A673 (cell line): Measurements from ENCODE around the gene LRRC3. TPM values are rescaled to one million over a fixed set of nuclear protein-coding genes. Genes with fewer than 3 reads are reported as not detected.

Experiments used
- BruUV-seq: library from RNA; stranded (reverse); fragments of 400-500 nt; replicated peaks from 2 replicates; lab custom pipeline; 2021; lab: Mats Ljungman, UMichigan
- CTCF ChIA-PET: fragments of 300-600 bp; sonication (Branson Sonifier 250); formaldehyde crosslinking; loops from one replicate; lab custom pipeline; 2022; ENCODE audit warnings: antibody characterized with exemption; lab: Charles Lee
- POLR2A ChIA-PET: fragments of 300-600 bp; sonication (Branson Sonifier 250); formaldehyde crosslinking; loops from one replicate; lab custom pipeline; 2022; ENCODE audit warnings: antibody characterized with exemption; ENCODE audit not compliant: low non-redundant PET; lab: Charles Lee
- DNase-seq: peaks from one replicate; pipeline ENCODE4 v3.0.0-alpha.2; 2015; ENCODE audit warnings: low spot score
- H3K27ac ChIP-seq: fragments of 200-600 bp; sonication (generic); 2 replicates; pipeline ENCODE4 v1.5.1; 2016; ENCODE audit warnings: mixed run types, low read depth, mild to moderate bottlenecking, mixed read lengths, antibody characterized with exemption, low read length; ENCODE audit not compliant: poor library complexity, severe bottlenecking
- H3K27me3 ChIP-seq: fragments of 200-600 bp; sonication (generic); replicated peaks from 2 replicates; pipeline ENCODE4 v1.6.1; 2017; ENCODE audit warnings: mixed run types, low read depth, mild to moderate bottlenecking, mixed read lengths, antibody characterized with exemption, low read length; ENCODE audit not compliant: insufficient read depth, poor library complexity
- H3K36me3 ChIP-seq: fragments of 200-600 bp; sonication (generic); 2 replicates; pipeline ENCODE4 v1.6.1; 2016; ENCODE audit warnings: mixed run types, mild to moderate bottlenecking, mixed read lengths, antibody characterized with exemption, low read length; ENCODE audit not compliant: insufficient read depth, poor library complexity, severe bottlenecking
- H3K4me1 ChIP-seq: fragments of 200-600 bp; sonication (generic); 2 replicates; pipeline ENCODE4 v1.6.1; 2017; ENCODE audit warnings: mixed run types, mild to moderate bottlenecking, mixed read lengths, antibody characterized with exemption, low read length; ENCODE audit not compliant: insufficient read depth, poor library complexity, severe bottlenecking
- H3K4me3 ChIP-seq: fragments of 200-600 bp; sonication (generic); 2 replicates; pipeline ENCODE4 v1.5.1; 2016; ENCODE audit warnings: low read depth, mixed run types, mild to moderate bottlenecking, mixed read lengths, low read length; ENCODE audit not compliant: poor library complexity, severe bottlenecking
- H3K9me3 ChIP-seq: fragments of 200-600 bp; sonication (generic); 2 replicates; pipeline ENCODE4 v1.6.1; 2016; ENCODE audit warnings: mixed run types, low read depth, mild to moderate bottlenecking, mixed read lengths, antibody characterized with exemption, low read length; ENCODE audit not compliant: poor library complexity, severe bottlenecking
- EZH2 ChIP-seq: fragments of 200-600 bp; sonication (generic); IDR thresholded peaks from 2 replicates; pipeline ENCODE4 v1.6.1; 2017; ENCODE audit warnings: borderline replicate concordance, low read depth, mild to moderate bottlenecking, mixed read lengths, antibody characterized with exemption, low read length; ENCODE audit not compliant: poor library complexity, severe bottlenecking
- intact Hi-C: fragments of 100-400 bp; cut with micrococcal nuclease; formaldehyde crosslinking; loops from one replicate; pipeline ENCODE4 v1.10.0; 2022; ENCODE audit not compliant: unreplicated experiment
- total RNA-seq: library from RNA; stranded (reverse); gene quantifications from 2 replicates; pipeline ENCODE4 v1.2.3, GENCODE V29; 2021
- TF ChIP-seq, protein P1 (sequence below): fragments of 300-800, 200-600 bp; sonication (generic); conservative IDR thresholded peaks from 2 replicates; pipeline ENCODE4 v1.5.1; 2017; ENCODE audit warnings: low read depth, mild to moderate bottlenecking, antibody characterized with exemption, low read length, moderate library complexity, mixed read lengths

Gene LRRC3
- total RNA-seq, 1 experiment from 2014 or later, result 1.5 TPM

DNA sequence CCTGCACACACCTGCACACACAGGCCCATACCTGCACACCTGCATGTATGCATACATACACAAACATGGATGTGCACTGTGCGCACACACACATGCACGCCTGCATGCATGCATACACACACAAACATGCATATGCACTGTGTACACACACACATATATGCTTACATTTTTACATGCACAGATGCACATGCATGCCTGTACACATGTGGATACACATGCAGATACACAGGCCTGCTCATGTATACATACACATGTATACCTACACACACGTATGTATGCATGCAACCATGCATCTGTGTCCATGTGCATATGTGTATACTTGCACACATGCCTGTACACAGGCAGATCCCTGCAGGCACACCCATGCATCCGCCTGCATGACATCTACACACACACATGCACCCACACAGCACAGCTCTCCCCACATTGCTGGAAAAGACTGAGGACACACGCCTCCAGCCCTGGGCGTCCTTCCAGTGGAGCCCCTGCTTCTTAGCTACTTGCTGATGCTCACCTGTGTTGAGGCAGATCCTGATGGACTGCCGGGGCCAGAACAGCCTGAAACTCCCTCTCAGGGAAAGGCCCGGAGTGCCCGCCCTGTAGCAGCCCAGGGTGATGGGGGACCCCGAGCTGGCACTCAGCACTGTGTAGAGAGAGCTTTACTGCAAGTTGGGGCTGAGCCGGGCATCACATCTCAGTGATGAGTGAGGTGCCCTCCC is 56.1 kb downstream of the LRRC3 start:
- ChIA-PET CTCF (interaction anchor here (0.7 to 2.3 kb wide), 5 partner anchors 80 to 626 kb away, joined by 3 to 13 read pairs (median 3); no protein-coding TSS in a partner anchor), POLR2A (interaction anchor here (0.8 kb wide), 1 partner anchor 420 kb away, joined by 4 read pairs; no protein-coding TSS in a partner anchor)
- no peaks in the 10 kb centered on the region for H3K27me3 ChIP-seq
- no peak overlapping the region for H3K27ac ChIP-seq
- intact Hi-C loops, result loop anchor here (2.0 to 5.0 kb wide), 2 partner anchors 231 to 281 kb away; no protein-coding TSS in a partner anchor
- no peaks in the 10 kb centered on the region for H3K36me3 ChIP-seq
- no peak overlapping the region for H3K4me3 ChIP-seq
- BruUV-seq, result no TSS peak
- TF ChIP-seq, protein P1, sequence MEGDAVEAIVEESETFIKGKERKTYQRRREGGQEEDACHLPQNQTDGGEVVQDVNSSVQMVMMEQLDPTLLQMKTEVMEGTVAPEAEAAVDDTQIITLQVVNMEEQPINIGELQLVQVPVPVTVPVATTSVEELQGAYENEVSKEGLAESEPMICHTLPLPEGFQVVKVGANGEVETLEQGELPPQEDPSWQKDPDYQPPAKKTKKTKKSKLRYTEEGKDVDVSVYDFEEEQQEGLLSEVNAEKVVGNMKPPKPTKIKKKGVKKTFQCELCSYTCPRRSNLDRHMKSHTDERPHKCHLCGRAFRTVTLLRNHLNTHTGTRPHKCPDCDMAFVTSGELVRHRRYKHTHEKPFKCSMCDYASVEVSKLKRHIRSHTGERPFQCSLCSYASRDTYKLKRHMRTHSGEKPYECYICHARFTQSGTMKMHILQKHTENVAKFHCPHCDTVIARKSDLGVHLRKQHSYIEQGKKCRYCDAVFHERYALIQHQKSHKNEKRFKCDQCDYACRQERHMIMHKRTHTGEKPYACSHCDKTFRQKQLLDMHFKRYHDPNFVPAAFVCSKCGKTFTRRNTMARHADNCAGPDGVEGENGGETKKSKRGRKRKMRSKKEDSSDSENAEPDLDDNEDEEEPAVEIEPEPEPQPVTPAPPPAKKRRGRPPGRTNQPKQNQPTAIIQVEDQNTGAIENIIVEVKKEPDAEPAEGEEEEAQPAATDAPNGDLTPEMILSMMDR, result no peak
- no peak for TF ChIP-seq EZH2
- H3K4me1 ChIP-seq, result no peaks in the 10 kb centered on the region
- DNase-seq, result no peak
- H3K9me3 ChIP-seq, result no peaks in the 10 kb centered on the region

Other genes with a start within 250 kb of the LRRC3 start
- gene ICOSLG, start 214.6 kb upstream of the LRRC3 start, total RNA-seq, result 0.69 and 1.3 TPM in 2 replicates
- gene DNMT3L, start 193.6 kb upstream of the LRRC3 start, total RNA-seq, result not detected in 2 replicates
- not detected in 2 replicates for gene AIRE, start 169.6 kb upstream of the LRRC3 start, total RNA-seq
- gene PFKL, start 155.5 kb upstream of the LRRC3 start, total RNA-seq, result 112 and 122 TPM in 2 replicates
- 13.3 and 14.0 TPM in 2 replicates for gene CFAP410, start 116.1 kb upstream of the LRRC3 start, total RNA-seq
- gene TRPM2, start 101.9 kb upstream of the LRRC3 start, total RNA-seq, result 0.21 TPM in 1 of 2 replicates, not detected in the other
- 0.28 and 0.47 TPM in 2 replicates for gene KRTAP10-1, start 84.7 kb downstream of the LRRC3 start, total RNA-seq
- 0.26 and 0.69 TPM in 2 replicates for gene KRTAP10-2, start 96.0 kb downstream of the LRRC3 start, total RNA-seq
- 0.62 TPM in 1 of 2 replicates, not detected in the other for gene KRTAP10-3, start 103.3 kb downstream of the LRRC3 start, total RNA-seq
- gene KRTAP10-4, start 118.2 kb downstream of the LRRC3 start, total RNA-seq, result not detected in 2 replicates
- gene KRTAP10-5, start 125.1 kb downstream of the LRRC3 start, total RNA-seq, result 0.33 TPM in 1 of 2 replicates, not detected in the other
- gene KRTAP10-6, start 137.0 kb downstream of the LRRC3 start, total RNA-seq, result 0.39 TPM in 1 of 2 replicates, not detected in the other
- not detected in 2 replicates for gene KRTAP10-7, start 145.1 kb downstream of the LRRC3 start, total RNA-seq
- gene KRTAP10-8, start 156.6 kb downstream of the LRRC3 start, total RNA-seq, result not detected in 2 replicates
- gene KRTAP10-9, start 171.6 kb downstream of the LRRC3 start, total RNA-seq, result not detected in 2 replicates
- gene KRTAP10-10, start 181.8 kb downstream of the LRRC3 start, total RNA-seq, result not detected in 2 replicates
- gene KRTAP10-11, start 190.9 kb downstream of the LRRC3 start, total RNA-seq, result not detected in 2 replicates
- 0.81 and 1.0 TPM in 2 replicates for gene KRTAP12-4, start 199.1 kb downstream of the LRRC3 start, total RNA-seq
- not detected in 2 replicates for gene KRTAP12-3, start 202.4 kb downstream of the LRRC3 start, total RNA-seq
- 1.6 and 1.8 TPM in 2 replicates for gene KRTAP12-2, start 211.4 kb downstream of the LRRC3 start, total RNA-seq
- 0.80 and 2.8 TPM in 2 replicates for gene KRTAP12-1, start 226.7 kb downstream of the LRRC3 start, total RNA-seq
- gene KRTAP10-12, start 241.7 kb downstream of the LRRC3 start, total RNA-seq, result not detected in 2 replicates